K562 (cell line): ENCODE measurements around the gene WDR45.

Experiments used
- RFX5 ChIP-seq: IDR thresholded peaks from 2 replicates; pipeline ENCODE4 v1.6.1; 2011; ENCODE audit warnings: low read depth, mild to moderate bottlenecking, improper control_type of control experiment, low read length
- TCF7 ChIP-seq: sonication (generic); IDR thresholded peaks from 2 replicates; pipeline ENCODE4 v1.6.1; 2016; ENCODE audit warnings: antibody characterized with exemption, borderline replicate concordance

DNA sequence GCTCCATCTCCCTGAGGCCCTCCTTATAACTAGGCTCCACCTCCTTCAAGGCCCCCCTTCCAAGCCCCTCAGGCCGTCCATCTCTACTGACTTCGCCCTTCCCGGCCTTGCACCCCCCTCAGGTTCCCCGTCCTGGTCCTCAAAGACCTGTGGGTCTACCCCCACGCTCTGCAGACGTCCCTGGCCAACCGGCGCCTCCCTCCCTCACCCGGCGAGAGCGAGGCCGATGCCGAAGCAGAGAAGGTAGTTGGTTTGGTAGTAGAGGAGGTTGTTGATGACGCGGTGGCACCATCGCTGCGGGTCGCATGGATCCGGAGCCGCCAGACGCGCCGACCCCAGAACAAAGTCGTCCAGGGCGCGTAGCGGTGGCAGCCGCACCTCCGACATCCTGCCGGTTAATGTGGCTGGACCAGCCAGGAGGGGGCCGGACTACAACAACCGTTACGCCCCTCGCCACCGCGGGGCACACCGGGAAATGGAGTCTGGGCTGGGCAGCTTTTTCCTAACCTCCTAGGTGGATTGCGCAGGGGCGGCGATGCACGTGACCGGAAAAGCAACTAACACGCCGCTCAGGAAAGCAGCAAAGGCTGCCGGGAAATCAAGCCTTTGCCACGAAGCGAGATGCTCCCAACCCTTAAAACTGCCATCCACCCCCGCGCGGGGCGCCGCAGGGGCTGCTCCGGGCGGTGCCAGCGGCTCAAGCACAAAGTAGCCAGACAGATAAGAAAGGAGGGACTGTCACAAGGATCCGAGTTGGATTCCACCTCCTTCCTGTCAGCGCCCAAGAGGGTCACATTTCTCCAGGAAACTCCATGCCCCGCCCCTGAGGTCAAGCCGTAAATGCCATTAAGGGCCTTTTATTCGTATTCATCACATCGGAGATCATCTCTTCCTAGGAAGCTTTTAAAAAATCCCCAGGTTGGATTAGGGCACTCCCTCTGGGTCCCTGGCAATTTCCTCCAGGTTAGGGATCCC lies 5.8 kb downstream of the WDR45 start, which contains the start of gene PRAF2:
- TF ChIP-seq TCF7 = no peak
- TF ChIP-seq RFX5 = no peak
